B cell (primary cell): ENCODE data around the gene FIBP.

Experiments
- EZH2 ChIP-seq: IDR thresholded peaks from 2 replicates; pipeline ENCODE4 v1.6.1; 2012; ENCODE audit warnings: borderline replicate concordance, low read depth, mild to moderate bottlenecking, moderate library complexity, low read length; ENCODE audit not compliant: insufficient read depth, poor library complexity, severe bottlenecking
- TF ChIP-seq, protein P1 (sequence below): fragments of 200-600 bp; IDR thresholded peaks from one replicate; pipeline ENCODE4 v1.8.0; 2022; ENCODE audit warnings: antibody characterized with exemption, mild to moderate bottlenecking

DNA sequence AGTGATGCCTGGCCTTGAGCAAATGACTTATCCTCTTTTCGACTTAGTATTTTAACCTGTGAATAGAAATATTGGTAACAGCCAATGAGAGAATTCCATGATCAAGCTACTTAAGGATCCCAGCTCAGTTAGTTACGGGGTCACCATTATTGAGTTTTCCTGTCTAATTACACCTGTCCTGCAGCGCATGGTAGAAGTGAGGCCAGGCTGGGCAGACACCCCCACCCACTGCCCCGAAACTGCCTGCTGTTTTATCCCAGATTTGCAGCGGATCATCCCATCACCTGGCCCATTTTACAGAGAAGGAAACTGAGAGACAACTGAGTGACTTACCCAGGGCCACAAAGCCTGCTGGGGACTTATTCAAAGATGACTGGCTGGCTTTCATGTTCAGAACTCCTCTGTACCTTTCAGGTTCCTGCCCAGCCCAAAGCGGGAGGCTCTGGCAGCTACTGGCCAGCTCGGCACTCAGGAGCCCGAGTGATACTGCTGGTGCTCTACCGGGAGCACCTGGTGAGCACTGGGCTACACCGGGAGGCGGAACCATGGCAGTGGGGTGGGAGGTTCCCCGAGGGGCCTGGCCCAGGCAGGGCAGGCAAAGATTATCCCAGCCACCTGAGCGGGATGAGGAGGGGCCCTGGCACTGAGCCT, 26.6 kb downstream of the FIBP start:
- TF ChIP-seq, protein P1, sequence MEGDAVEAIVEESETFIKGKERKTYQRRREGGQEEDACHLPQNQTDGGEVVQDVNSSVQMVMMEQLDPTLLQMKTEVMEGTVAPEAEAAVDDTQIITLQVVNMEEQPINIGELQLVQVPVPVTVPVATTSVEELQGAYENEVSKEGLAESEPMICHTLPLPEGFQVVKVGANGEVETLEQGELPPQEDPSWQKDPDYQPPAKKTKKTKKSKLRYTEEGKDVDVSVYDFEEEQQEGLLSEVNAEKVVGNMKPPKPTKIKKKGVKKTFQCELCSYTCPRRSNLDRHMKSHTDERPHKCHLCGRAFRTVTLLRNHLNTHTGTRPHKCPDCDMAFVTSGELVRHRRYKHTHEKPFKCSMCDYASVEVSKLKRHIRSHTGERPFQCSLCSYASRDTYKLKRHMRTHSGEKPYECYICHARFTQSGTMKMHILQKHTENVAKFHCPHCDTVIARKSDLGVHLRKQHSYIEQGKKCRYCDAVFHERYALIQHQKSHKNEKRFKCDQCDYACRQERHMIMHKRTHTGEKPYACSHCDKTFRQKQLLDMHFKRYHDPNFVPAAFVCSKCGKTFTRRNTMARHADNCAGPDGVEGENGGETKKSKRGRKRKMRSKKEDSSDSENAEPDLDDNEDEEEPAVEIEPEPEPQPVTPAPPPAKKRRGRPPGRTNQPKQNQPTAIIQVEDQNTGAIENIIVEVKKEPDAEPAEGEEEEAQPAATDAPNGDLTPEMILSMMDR = no peak
- TF ChIP-seq EZH2 = no peak
